DOHH2 (cell line): Measurements from ENCODE around the gene NCR2.

Experiments
- H3F3A ChIP-seq: fragments of 200-600 bp; sonication (generic), shearing (Covaris generic); 2 replicates; pipeline ENCODE4 v1.6.0; 2016; ENCODE audit warnings: antibody characterized with exemption, mild to moderate bottlenecking; ENCODE audit not compliant: control insufficient read depth, insufficient read depth
- H3K27ac ChIP-seq: fragments of 200-600 bp; sonication (generic); 2 replicates; pipeline ENCODE4 v1.5.1; 2014; ENCODE audit warnings: low read depth, mild to moderate bottlenecking, low read length, moderate library complexity
- H3K27me3 ChIP-seq: fragments of 200-600 bp; sonication (generic); 2 replicates; pipeline ENCODE4 v1.6.1; 2014; ENCODE audit warnings: mild to moderate bottlenecking, low read length, mixed read lengths; ENCODE audit not compliant: control insufficient read depth
- H3K36me3 ChIP-seq: fragments of 200-600 bp; sonication (generic); 2 replicates; pipeline ENCODE4 v1.6.1; 2014; ENCODE audit warnings: mild to moderate bottlenecking, low read length, moderate library complexity, mixed read lengths; ENCODE audit not compliant: control insufficient read depth
- H3K4me1 ChIP-seq: fragments of 200-600 bp; sonication (generic); 2 replicates; pipeline ENCODE4 v1.6.1; 2014; ENCODE audit warnings: mild to moderate bottlenecking, low read length, mixed read lengths; ENCODE audit not compliant: control insufficient read depth
- H3K4me2 ChIP-seq: fragments of 200-600 bp; sonication (generic); 2 replicates; pipeline ENCODE4 v1.6.0; 2014; ENCODE audit warnings: mild to moderate bottlenecking, low read length, moderate library complexity
- H3K4me3 ChIP-seq: fragments of 200-600 bp; sonication (generic); 2 replicates; pipeline ENCODE4 v1.5.1; 2014; ENCODE audit warnings: mild to moderate bottlenecking, low read length, mixed read lengths
- H3K79me2 ChIP-seq: fragments of 200-600 bp; sonication (generic); 2 replicates; pipeline ENCODE4 v1.6.1; 2014; ENCODE audit warnings: mild to moderate bottlenecking, low read length, mixed read lengths; ENCODE audit not compliant: control insufficient read depth
- H3K9me2 ChIP-seq: fragments of 200-600 bp; sonication (generic); replicated peaks from 2 replicates; pipeline ENCODE4 v1.6.1; 2014; ENCODE audit warnings: mild to moderate bottlenecking, low read length, mixed read lengths; ENCODE audit not compliant: control insufficient read depth
- H3K9me3 ChIP-seq: fragments of 200-600 bp; sonication (generic); 2 replicates; pipeline ENCODE4 v1.6.1; 2014; ENCODE audit warnings: antibody characterized with exemption, low read length, mixed read lengths; ENCODE audit not compliant: control insufficient read depth, insufficient read depth
- H4K20me1 ChIP-seq: fragments of 200-600 bp; sonication (generic); 2 replicates; pipeline ENCODE4 v1.6.0; 2014; ENCODE audit warnings: low read depth, mild to moderate bottlenecking, antibody characterized with exemption, low read length, moderate library complexity; ENCODE audit not compliant: control insufficient read depth, insufficient read depth
- CTCF ChIP-seq: fragments of 200-600 bp; sonication (generic); IDR thresholded peaks from one replicate; pipeline ENCODE4 v1.5.1; 2014; ENCODE audit warnings: antibody characterized with exemption, mild to moderate bottlenecking, low read depth, low read length; ENCODE audit not compliant: poor library complexity, severe bottlenecking
- EZH2phosphoT487 ChIP-seq: fragments of 200-600 bp; sonication (generic); IDR thresholded peaks from 2 replicates; pipeline ENCODE4 v1.6.1; 2017; ENCODE audit warnings: borderline replicate concordance, mild to moderate bottlenecking, antibody characterized with exemption, low read length, moderate library complexity, mixed read lengths

Gene NCR2

GRCh38 chr6:41371461-41371991, 36.1 kb downstream of the NCR2 start:
- Histone ChIP-seq H3K9me2 (no peaks in the 10 kb centered on the region), H3K79me2 (no peaks in the 10 kb centered on the region), H3K9me3 (no peaks in the 10 kb centered on the region), H3K27ac (no peak overlapping the region), H3F3A (no peaks in the 10 kb centered on the region), H3K36me3 (no peaks in the 10 kb centered on the region), H3K27me3 (peaks cover 59% of the 10 kb centered on the region), H3K4me3 (no peak overlapping the region), H3K4me1 (no peaks in the 10 kb centered on the region), H3K4me2 (no peak overlapping the region), H4K20me1 (no peaks in the 10 kb centered on the region)
- no peak for TF ChIP-seq EZH2phosphoT487
- no peak for TF ChIP-seq CTCF

- Histone ChIP-seq H3F3A (no peaks in the 10 kb centered on the region), H4K20me1 (no peaks in the 10 kb centered on the region), H3K4me2 (no peak overlapping the region), H3K9me3 (no peaks in the 10 kb centered on the region), H3K36me3 (no peaks in the 10 kb centered on the region), H3K27ac (no peak overlapping the region), H3K27me3 (peaks cover 66% of the 10 kb centered on the region), H3K4me1 (no peaks in the 10 kb centered on the region), H3K9me2 (no peaks in the 10 kb centered on the region), H3K4me3 (no peak overlapping the region), H3K79me2 (no peaks in the 10 kb centered on the region)
- no peak for TF ChIP-seq CTCF
- no peak for TF ChIP-seq EZH2phosphoT487
Observed at GRCh38 chr6:41371992-41372831, 36.8 kb downstream of the NCR2 start.

DNA sequence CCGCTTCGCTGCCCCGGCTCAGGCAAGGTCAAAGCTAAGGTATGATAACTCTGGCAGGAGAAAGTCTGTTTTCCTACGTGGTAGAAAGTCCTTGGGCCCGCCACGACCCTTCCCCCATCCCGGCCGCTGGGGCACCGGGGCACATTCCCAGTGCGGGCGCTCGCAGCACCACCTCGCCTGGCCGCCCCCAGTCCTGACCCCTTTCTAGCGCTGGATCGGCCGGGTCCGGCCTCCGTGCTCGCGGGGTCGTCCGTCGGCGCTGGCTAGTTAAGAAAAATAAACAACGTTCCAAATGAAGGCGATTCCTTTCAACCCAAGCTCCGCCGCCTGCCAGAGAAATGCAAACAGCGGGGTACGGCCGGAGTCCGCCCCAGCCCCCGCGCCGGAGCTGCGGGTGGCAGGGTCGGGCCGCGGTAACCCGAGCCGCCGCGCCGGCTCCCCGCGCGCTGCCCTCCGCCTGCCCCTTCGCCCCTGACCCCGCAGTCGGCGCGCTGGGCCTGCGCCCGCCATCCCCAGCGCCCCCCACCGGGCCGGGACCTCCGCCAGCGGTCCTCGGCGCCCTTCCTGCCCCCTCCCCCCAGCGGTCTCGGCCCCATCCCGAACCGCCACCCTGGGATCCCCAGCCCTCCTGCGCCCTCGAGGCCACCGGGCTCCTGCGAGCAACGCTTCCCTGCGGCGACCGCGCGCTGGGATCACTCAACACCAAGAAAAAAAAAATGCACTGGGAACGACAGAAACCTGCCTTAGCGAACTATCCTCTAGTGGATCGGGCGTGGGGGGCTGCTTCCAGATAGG, 37.6 kb downstream of the NCR2 start:
- no peaks in the 10 kb centered on the region for H3K4me1 ChIP-seq
- no peaks in the 10 kb centered on the region for H3K79me2 ChIP-seq
- no peaks in the 10 kb centered on the region for H3K36me3 ChIP-seq
- H3K4me2 ChIP-seq: no peak overlapping the region
- no peak overlapping the region for H3K27ac ChIP-seq
- no peaks in the 10 kb centered on the region for H3K9me2 ChIP-seq
- H4K20me1 ChIP-seq: no peaks in the 10 kb centered on the region
- no peaks in the 10 kb centered on the region for H3F3A ChIP-seq
- no peaks in the 10 kb centered on the region for H3K9me3 ChIP-seq
- peaks cover 74% of the 10 kb centered on the region for H3K27me3 ChIP-seq
- TF ChIP-seq EZH2phosphoT487 (no peak), CTCF (no peak)
- H3K4me3 ChIP-seq: no peak overlapping the region
